ENCODE measurements around the gene CDH13. TPM values are rescaled to one million over a fixed set of nuclear protein-coding genes. Genes with fewer than 3 reads are reported as not detected.

The CDH13 gene
- total RNA-seq, 1 donor from 2014 or later: 20.9 TPM

- no peaks in the 10 kb centered on the region for H3K9me3 ChIP-seq (ENCODE audit: control insufficient read depth in 3 of 3, low read length in 3 of 3)
- H3K9ac ChIP-seq (ENCODE audit: low read depth in 1 of 3, low read length in 3 of 3): no peak overlapping the region
- no peaks in the 10 kb centered on the region for H3K27me3 ChIP-seq (ENCODE audit: control insufficient read depth in 3 of 3, insufficient read depth in 3 of 3, low read length in 3 of 3)
- no peak overlapping the region for H3K4me3 ChIP-seq (ENCODE audit: low read length in 3 of 3)
- no peak overlapping the region for H3K27ac ChIP-seq (ENCODE audit: low read depth, low read length)
- H3K4me1 ChIP-seq (ENCODE audit: control insufficient read depth in 3 of 3, insufficient read depth in 3 of 3, low read length in 3 of 3): no peaks in the 10 kb centered on the region
- H3K36me3 ChIP-seq (ENCODE audit: control insufficient read depth in 3 of 3, insufficient read depth in 3 of 3, low read length in 3 of 3): no peaks in the 10 kb centered on the region
Measured at GRCh38 chr16:83568345-83568744, 941.6 kb downstream of the CDH13 start.

- Histone ChIP-seq H3K4me3 (ENCODE audit: low read length in 3 of 3) (no peak overlapping the region), H3K27ac (ENCODE audit: low read depth, low read length) (no peak overlapping the region), H3K36me3 (ENCODE audit: control insufficient read depth in 3 of 3, insufficient read depth in 3 of 3, low read length in 3 of 3) (no peaks in the 10 kb centered on the region), H3K27me3 (ENCODE audit: control insufficient read depth in 3 of 3, insufficient read depth in 3 of 3, low read length in 3 of 3) (no peaks in the 10 kb centered on the region), H3K4me1 (ENCODE audit: control insufficient read depth in 3 of 3, insufficient read depth in 3 of 3, low read length in 3 of 3) (no peaks in the 10 kb centered on the region), H3K9ac (ENCODE audit: low read depth in 1 of 3, low read length in 3 of 3) (no peak overlapping the region), H3K9me3 (ENCODE audit: control insufficient read depth in 3 of 3, low read length in 3 of 3) (no peaks in the 10 kb centered on the region)
Measured at GRCh38 chr16:83574388-83574787, 947.6 kb downstream of the CDH13 start.

- no peaks in the 10 kb centered on the region for H3K4me1 ChIP-seq (ENCODE audit: control insufficient read depth in 3 of 3, insufficient read depth in 3 of 3, low read length in 3 of 3)
- no peaks in the 10 kb centered on the region for H3K27me3 ChIP-seq (ENCODE audit: control insufficient read depth in 3 of 3, insufficient read depth in 3 of 3, low read length in 3 of 3)
- H3K9me3 ChIP-seq (ENCODE audit: control insufficient read depth in 3 of 3, low read length in 3 of 3): no peaks in the 10 kb centered on the region
- no peaks in the 10 kb centered on the region for H3K36me3 ChIP-seq (ENCODE audit: control insufficient read depth in 3 of 3, insufficient read depth in 3 of 3, low read length in 3 of 3)
- H3K27ac ChIP-seq (ENCODE audit: low read depth, low read length): no peak overlapping the region
- H3K4me3 ChIP-seq (ENCODE audit: low read length in 3 of 3): no peak overlapping the region
- H3K9ac ChIP-seq (ENCODE audit: low read depth in 1 of 3, low read length in 3 of 3): no peak overlapping the region
Measured at GRCh38 chr16:83577078-83577745, 950.4 kb downstream of the CDH13 start.

GRCh38 chr16:83578171-83578570 is 951.4 kb downstream of the CDH13 start:
- Histone ChIP-seq H3K4me3 (ENCODE audit: low read length in 3 of 3) (no peak overlapping the region), H3K4me1 (ENCODE audit: control insufficient read depth in 3 of 3, insufficient read depth in 3 of 3, low read length in 3 of 3) (no peaks in the 10 kb centered on the region), H3K27ac (ENCODE audit: low read depth, low read length) (no peak overlapping the region), H3K9me3 (ENCODE audit: control insufficient read depth in 3 of 3, low read length in 3 of 3) (no peaks in the 10 kb centered on the region), H3K36me3 (ENCODE audit: control insufficient read depth in 3 of 3, insufficient read depth in 3 of 3, low read length in 3 of 3) (no peaks in the 10 kb centered on the region), H3K27me3 (ENCODE audit: control insufficient read depth in 3 of 3, insufficient read depth in 3 of 3, low read length in 3 of 3) (no peaks in the 10 kb centered on the region), H3K9ac (ENCODE audit: low read depth in 1 of 3, low read length in 3 of 3) (no peak overlapping the region)

- Histone ChIP-seq H3K4me3 (ENCODE audit: low read length in 3 of 3) (no peak overlapping the region), H3K4me1 (ENCODE audit: control insufficient read depth in 3 of 3, insufficient read depth in 3 of 3, low read length in 3 of 3) (no peaks in the 10 kb centered on the region), H3K27me3 (ENCODE audit: control insufficient read depth in 3 of 3, insufficient read depth in 3 of 3, low read length in 3 of 3) (no peaks in the 10 kb centered on the region), H3K9me3 (ENCODE audit: control insufficient read depth in 3 of 3, low read length in 3 of 3) (no peaks in the 10 kb centered on the region), H3K27ac (ENCODE audit: low read depth, low read length) (no peak overlapping the region), H3K9ac (ENCODE audit: low read depth in 1 of 3, low read length in 3 of 3) (no peak overlapping the region), H3K36me3 (ENCODE audit: control insufficient read depth in 3 of 3, insufficient read depth in 3 of 3, low read length in 3 of 3) (no peaks in the 10 kb centered on the region)
Measured at GRCh38 chr16:83579027-83579426, 952.3 kb downstream of the CDH13 start.

GRCh38 chr16:83579436-83579835 is 952.7 kb downstream of the CDH13 start:
- H3K4me1 ChIP-seq (ENCODE audit: control insufficient read depth in 3 of 3, insufficient read depth in 3 of 3, low read length in 3 of 3): no peaks in the 10 kb centered on the region
- H3K27ac ChIP-seq (ENCODE audit: low read depth, low read length): no peak overlapping the region
- H3K27me3 ChIP-seq (ENCODE audit: control insufficient read depth in 3 of 3, insufficient read depth in 3 of 3, low read length in 3 of 3): no peaks in the 10 kb centered on the region
- no peak overlapping the region for H3K9ac ChIP-seq (ENCODE audit: low read depth in 1 of 3, low read length in 3 of 3)
- H3K4me3 ChIP-seq (ENCODE audit: low read length in 3 of 3): no peak overlapping the region
- no peaks in the 10 kb centered on the region for H3K9me3 ChIP-seq (ENCODE audit: control insufficient read depth in 3 of 3, low read length in 3 of 3)
- H3K36me3 ChIP-seq (ENCODE audit: control insufficient read depth in 3 of 3, insufficient read depth in 3 of 3, low read length in 3 of 3): no peaks in the 10 kb centered on the region

- Histone ChIP-seq H3K36me3 (ENCODE audit: control insufficient read depth in 3 of 3, insufficient read depth in 3 of 3, low read length in 3 of 3) (no peaks in the 10 kb centered on the region), H3K27me3 (ENCODE audit: control insufficient read depth in 3 of 3, insufficient read depth in 3 of 3, low read length in 3 of 3) (no peaks in the 10 kb centered on the region), H3K27ac (ENCODE audit: low read depth, low read length) (no peak overlapping the region), H3K9me3 (ENCODE audit: control insufficient read depth in 3 of 3, low read length in 3 of 3) (no peaks in the 10 kb centered on the region), H3K4me1 (ENCODE audit: control insufficient read depth in 3 of 3, insufficient read depth in 3 of 3, low read length in 3 of 3) (no peaks in the 10 kb centered on the region), H3K4me3 (ENCODE audit: low read length in 3 of 3) (no peak overlapping the region), H3K9ac (ENCODE audit: low read depth in 1 of 3, low read length in 3 of 3) (no peak overlapping the region)
Measured at GRCh38 chr16:83581082-83581481, 954.3 kb downstream of the CDH13 start.

- no peaks in the 10 kb centered on the region for H3K9me3 ChIP-seq (ENCODE audit: control insufficient read depth in 3 of 3, low read length in 3 of 3)
- H3K36me3 ChIP-seq (ENCODE audit: control insufficient read depth in 3 of 3, insufficient read depth in 3 of 3, low read length in 3 of 3): no peaks in the 10 kb centered on the region
- H3K9ac ChIP-seq (ENCODE audit: low read depth in 1 of 3, low read length in 3 of 3): no peak overlapping the region
- H3K27ac ChIP-seq (ENCODE audit: low read depth, low read length): no peak overlapping the region
- no peaks in the 10 kb centered on the region for H3K27me3 ChIP-seq (ENCODE audit: control insufficient read depth in 3 of 3, insufficient read depth in 3 of 3, low read length in 3 of 3)
- no peak overlapping the region for H3K4me3 ChIP-seq (ENCODE audit: low read length in 3 of 3)
- H3K4me1 ChIP-seq (ENCODE audit: control insufficient read depth in 3 of 3, insufficient read depth in 3 of 3, low read length in 3 of 3): no peaks in the 10 kb centered on the region
Measured at GRCh38 chr16:83581994-83582747, 955.4 kb downstream of the CDH13 start.

GRCh38 chr16:83586036-83586435 is 959.3 kb downstream of the CDH13 start:
- H3K36me3 ChIP-seq (ENCODE audit: control insufficient read depth in 3 of 3, insufficient read depth in 3 of 3, low read length in 3 of 3): no peaks in the 10 kb centered on the region
- no peaks in the 10 kb centered on the region for H3K4me1 ChIP-seq (ENCODE audit: control insufficient read depth in 3 of 3, insufficient read depth in 3 of 3, low read length in 3 of 3)
- no peaks in the 10 kb centered on the region for H3K9me3 ChIP-seq (ENCODE audit: control insufficient read depth in 3 of 3, low read length in 3 of 3)
- H3K4me3 ChIP-seq (ENCODE audit: low read length in 3 of 3): no peak overlapping the region
- H3K9ac ChIP-seq (ENCODE audit: low read depth in 1 of 3, low read length in 3 of 3): no peak overlapping the region
- H3K27me3 ChIP-seq (ENCODE audit: control insufficient read depth in 3 of 3, insufficient read depth in 3 of 3, low read length in 3 of 3): no peaks in the 10 kb centered on the region
- no peak overlapping the region for H3K27ac ChIP-seq (ENCODE audit: low read depth, low read length)

GRCh38 chr16:83586461-83587200 is 959.9 kb downstream of the CDH13 start:
- H3K4me1 ChIP-seq (ENCODE audit: control insufficient read depth in 3 of 3, insufficient read depth in 3 of 3, low read length in 3 of 3): no peaks in the 10 kb centered on the region
- H3K9ac ChIP-seq (ENCODE audit: low read depth in 1 of 3, low read length in 3 of 3): no peak overlapping the region
- H3K27me3 ChIP-seq (ENCODE audit: control insufficient read depth in 3 of 3, insufficient read depth in 3 of 3, low read length in 3 of 3): no peaks in the 10 kb centered on the region
- H3K27ac ChIP-seq (ENCODE audit: low read depth, low read length): no peak overlapping the region
- H3K9me3 ChIP-seq (ENCODE audit: control insufficient read depth in 3 of 3, low read length in 3 of 3): no peaks in the 10 kb centered on the region
- no peak overlapping the region for H3K4me3 ChIP-seq (ENCODE audit: low read length in 3 of 3)
- no peaks in the 10 kb centered on the region for H3K36me3 ChIP-seq (ENCODE audit: control insufficient read depth in 3 of 3, insufficient read depth in 3 of 3, low read length in 3 of 3)

Data from skeletal muscle tissue (tissue), 4 donors.